NCI-H2171 (cell line): Measurements from ENCODE around the gene RPA1.

Experiments
- DNase-seq: peaks from one replicate; lab custom pipeline; 2025; lab: John Stamatoyannopoulos, UW

The RPA1 gene

DNA sequence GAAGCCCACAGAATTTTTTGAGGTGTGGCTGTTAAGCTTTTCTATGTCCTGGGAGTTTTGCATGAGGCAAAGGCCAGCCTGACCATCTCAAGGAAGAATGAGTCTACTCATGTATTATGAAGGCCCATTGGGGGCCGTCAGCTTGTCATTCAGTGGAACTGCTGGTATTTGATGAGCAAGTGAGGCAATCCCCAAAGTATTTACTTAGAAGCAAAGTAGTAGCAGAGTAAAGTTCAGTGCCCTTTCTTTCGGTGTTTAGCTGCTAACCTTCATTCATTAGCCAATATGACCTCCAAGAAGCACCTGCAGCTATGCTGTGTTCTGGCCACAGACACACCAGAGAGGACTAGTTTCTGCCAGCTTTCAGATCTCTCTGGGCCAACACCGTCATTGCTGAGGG, 80.2 kb downstream of the RPA1 start:
- DNase-seq: no peak

DNA sequence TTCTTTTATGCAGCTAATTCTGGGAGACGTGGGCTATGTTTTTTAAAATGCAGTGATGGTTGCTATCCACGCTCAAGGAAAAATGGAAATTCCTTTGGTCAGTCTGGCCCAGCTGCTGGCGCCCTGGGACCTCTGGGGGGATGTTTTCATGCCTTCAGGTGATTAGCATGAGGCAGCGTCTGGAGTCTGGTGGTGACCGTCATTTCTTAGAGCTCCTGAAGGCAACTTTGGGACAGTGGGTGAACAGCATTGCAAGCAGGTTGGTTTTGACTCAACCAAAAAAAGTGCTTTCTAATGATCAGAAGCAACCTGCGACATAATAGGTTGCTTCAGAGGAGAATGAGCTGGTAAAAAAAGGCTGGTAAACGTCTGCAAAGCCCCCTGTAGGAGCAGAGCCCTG, 82.3 kb downstream of the RPA1 start:
- DNase-seq: no peak

GRCh38 chr17:1913702-1914101, 83.9 kb downstream of the RPA1 start:
- no peak for DNase-seq

DNA sequence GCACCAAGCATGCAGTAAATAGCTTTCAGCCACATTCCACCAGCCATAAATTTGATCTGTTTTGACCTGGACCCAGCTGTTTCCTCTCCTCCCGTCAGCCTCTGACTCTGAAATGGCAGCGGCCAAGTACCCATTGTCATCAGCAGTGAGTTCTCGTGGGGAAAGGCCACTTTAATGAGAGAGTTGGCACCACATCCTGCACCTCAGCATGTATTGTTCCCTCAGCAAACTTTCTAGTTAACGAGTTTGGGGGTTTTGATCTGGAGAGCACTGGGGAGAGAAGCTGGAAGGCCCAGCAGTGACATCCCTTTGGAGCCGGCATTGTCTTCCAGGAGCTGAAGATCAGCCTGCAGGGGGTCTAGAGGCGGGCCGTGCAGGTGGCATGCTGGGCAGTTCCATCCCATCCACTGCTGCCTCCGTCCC, 84.9 kb downstream of the RPA1 start:
- DNase-seq: no peak

- no peak for DNase-seq
Observed at GRCh38 chr17:1915889-1916288, 86.1 kb downstream of the RPA1 start.

- no peak for DNase-seq
Observed at GRCh38 chr17:1916316-1916715, 86.5 kb downstream of the RPA1 start.

- DNase-seq: peak; percentile 91
Observed at GRCh38 chr17:1916963-1917715, 87.3 kb downstream of the RPA1 start.

DNA sequence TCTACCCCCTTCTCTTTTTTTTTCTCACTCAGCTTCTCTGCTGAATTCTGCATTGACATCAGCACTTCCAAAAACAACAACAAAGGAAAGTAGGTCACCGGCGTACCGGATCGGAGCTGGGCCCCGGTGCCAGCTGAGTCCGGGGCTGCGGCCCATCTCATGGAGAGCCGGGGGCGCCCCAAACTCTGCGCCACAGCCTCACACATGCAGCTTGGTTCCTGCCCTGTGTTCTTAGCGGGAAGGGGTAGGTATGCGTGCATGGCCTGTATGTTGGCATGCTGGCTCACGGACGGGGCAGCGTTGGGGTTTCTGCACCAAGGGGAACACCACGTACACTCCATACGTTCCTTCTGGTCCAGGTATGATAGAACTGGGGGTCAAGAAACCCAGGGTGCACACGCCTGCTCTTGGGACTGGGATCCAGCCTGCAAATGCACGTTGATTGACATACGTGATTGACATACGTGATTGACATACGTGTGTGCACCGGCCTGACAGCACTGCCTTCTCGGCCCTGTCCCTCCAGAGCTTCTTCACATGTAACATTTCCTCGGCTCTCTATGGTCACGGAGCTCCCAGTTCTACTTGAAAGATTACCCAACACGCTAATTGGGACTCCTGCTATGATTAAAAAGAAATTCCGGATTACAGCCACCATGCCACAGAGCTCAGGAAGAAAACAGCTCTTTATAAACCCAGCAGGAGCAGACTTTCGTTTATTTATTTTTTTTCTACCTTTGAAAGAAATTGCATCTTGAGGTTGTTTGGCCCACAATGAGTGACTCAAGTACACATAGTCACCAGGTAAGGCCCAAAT, 88.7 kb downstream of the RPA1 start:
- DNase-seq: no peak

DNA sequence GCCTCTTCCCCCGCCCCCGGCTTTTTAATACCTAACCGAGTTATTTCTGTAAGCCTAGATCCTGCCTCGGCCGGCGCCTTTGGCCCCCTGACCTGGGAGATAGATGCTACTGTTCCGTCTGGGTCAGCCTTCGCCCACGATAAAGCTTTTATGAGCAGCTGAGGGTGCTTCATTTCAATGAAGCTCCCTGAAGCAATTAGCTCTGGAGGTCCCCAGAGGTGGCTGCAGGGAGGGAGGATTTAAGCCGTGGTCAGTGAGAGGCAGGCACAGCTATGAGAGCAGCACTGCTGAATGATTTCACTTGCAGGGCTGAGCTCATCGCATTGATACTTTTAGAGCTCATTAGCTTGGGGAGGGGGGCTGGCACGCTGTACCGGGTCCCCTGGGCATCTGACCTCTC, 89.4 kb downstream of the RPA1 start:
- DNase-seq: no peak

DNA sequence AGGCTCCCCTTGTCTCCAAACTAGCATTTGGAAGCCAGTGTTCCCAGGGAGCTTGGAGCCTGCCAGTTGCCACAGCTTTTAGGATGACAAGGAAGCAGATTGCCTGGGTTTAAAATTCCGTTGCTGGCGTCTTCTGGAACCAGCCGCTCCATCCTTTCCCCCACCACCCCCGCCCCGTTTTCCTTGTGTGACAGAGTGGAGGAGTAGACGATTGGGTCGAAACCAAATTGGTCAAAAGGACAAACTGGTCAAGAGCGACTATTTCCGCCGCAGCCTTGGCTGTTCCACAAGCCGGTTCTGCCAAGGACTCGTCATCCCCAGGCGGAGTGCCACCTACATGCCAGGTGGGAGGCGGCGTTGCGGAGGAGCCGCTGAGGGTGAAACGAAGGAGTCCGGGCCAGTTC, 91.1 kb downstream of the RPA1 start:
- no peak for DNase-seq

DNA sequence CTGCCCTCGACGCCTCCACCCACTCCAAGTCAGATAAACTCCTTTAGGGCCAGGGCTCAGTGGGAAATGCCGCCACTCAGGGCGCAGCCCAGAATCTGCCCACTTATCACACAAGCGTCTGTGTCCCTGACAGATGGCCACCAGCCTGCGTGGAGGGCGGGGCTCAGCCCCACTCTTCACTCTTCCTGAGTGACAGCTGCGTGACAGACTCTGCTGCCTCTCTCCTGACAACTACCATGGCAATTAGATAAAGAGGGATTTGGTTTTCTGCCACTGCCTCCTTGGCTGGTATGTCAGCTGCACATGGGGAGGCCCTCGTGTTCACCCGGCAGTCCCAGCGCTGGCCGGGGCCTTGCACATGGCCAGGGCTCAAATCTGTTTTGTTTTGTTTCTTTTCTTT, 99.2 kb downstream of the RPA1 start:
- peak; percentile 68 for DNase-seq

GRCh38 chr17:1930337-1930645, 100.5 kb downstream of the RPA1 start:
- DNase-seq: no peak

DNA sequence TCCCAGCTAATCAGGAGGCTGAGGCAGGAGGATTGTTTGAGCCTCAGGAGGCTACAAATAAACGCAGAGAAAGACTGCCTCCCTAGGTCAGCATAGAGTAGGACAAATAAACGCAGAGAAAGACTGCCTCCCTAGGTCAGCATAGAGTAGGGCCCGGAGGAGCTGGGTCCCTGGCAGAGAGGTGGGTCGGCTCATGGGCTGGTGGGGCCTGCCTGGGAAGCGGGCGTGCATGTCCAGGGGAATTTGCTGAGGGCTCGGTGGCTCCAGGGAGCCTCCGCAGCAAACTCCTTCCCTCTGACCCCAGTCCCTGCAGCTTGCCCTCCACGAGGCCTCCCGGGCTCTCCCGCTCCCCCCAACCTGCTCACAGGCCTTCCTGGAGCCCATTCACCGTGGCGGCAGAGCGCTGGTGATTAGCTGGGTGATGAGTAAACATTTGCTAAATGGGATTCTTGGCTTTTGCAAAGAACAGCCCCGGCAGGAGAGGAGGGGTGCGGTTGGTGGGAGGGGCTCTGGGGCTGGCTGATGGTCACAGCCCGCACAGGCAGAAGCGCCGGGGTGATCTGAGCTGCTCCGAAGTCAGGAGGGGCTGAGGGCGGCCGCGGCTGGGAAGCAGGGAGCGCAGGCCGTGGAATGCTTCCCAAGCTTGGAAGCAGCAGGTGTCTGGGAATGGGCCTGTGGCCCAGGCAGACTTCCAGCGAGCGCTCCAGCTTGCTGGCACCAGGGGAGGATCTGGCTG, 102.2 kb downstream of the RPA1 start:
- DNase-seq: no peak

GRCh38 chr17:1933875-1934715, 104.3 kb downstream of the RPA1 start:
- DNase-seq: no peak

GRCh38 chr17:1934901-1935300, 105.1 kb downstream of the RPA1 start:
- DNase-seq: no peak

GRCh38 chr17:1936766-1937165, 107.0 kb downstream of the RPA1 start:
- no peak for DNase-seq

GRCh38 chr17:1937461-1937860, 107.7 kb downstream of the RPA1 start:
- DNase-seq: no peak

DNA sequence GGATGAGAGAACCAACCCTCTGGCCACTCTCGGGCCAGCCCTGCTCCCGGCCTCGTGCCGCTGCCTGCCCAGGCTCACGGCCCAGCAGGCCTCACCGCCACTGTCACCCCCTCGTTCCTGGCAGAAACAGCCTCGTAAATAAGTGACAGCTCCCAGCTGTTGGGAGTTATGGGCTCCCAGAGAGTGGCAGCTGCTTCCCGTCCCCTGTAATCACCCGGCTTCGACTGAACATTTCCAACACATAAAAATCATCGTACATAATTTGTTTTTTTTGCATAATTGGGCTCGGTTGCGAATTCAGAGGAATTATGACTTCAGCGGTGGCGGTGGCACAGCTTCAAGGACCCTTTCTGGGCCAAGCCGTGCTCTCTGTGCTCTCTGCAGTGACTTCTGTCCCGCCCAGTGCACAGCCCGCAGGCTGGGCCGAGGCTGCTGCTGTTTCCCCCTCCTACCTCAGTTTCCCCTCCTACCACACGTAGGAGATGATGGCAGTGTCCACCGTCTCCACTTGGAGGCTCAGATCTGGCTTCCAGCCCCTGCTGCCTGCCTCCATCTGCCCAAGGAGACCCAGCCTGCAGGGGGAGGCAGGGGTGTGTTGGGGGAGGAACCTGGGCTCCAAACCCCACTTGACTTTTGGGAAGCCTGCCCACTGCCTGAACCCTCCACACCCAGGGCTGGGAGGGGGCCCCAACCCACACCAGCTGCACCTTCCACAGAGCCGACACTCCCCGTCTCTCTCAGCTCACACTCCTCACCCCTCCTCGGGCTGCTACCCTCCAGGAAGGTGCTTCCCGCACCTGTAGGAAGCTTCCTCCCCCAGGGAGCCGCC, 110.4 kb downstream of the RPA1 start:
- peak; percentile 48 for DNase-seq

- DNase-seq: no peak
Observed at GRCh38 chr17:1940810-1941185, 111.0 kb downstream of the RPA1 start.

GRCh38 chr17:1941272-1942065, 111.7 kb downstream of the RPA1 start:
- no peak for DNase-seq

DNA sequence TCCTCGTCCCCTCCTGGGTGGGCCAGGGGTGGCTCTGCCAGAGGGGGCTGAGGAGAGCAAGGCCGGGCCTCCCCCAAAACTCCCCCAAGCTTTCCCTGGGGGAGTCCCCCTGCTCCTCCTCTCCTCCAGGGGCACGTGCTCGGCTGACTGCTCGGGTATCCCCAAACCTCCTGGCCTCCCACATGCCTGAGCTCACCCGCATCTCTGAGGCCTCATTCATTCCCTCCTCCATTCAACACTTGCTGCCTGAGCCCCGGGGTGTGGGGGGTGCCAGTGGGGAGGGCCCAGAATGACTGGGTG, 112.2 kb downstream of the RPA1 start:
- no peak for DNase-seq
